ENCODE data around the gene HOXB2. TPM values are rescaled to one million over a fixed set of nuclear protein-coding genes. Genes with fewer than 3 reads are reported as not detected.

Gene HOXB2
- total RNA-seq, 1 donor = 9.0 TPM

DNA sequence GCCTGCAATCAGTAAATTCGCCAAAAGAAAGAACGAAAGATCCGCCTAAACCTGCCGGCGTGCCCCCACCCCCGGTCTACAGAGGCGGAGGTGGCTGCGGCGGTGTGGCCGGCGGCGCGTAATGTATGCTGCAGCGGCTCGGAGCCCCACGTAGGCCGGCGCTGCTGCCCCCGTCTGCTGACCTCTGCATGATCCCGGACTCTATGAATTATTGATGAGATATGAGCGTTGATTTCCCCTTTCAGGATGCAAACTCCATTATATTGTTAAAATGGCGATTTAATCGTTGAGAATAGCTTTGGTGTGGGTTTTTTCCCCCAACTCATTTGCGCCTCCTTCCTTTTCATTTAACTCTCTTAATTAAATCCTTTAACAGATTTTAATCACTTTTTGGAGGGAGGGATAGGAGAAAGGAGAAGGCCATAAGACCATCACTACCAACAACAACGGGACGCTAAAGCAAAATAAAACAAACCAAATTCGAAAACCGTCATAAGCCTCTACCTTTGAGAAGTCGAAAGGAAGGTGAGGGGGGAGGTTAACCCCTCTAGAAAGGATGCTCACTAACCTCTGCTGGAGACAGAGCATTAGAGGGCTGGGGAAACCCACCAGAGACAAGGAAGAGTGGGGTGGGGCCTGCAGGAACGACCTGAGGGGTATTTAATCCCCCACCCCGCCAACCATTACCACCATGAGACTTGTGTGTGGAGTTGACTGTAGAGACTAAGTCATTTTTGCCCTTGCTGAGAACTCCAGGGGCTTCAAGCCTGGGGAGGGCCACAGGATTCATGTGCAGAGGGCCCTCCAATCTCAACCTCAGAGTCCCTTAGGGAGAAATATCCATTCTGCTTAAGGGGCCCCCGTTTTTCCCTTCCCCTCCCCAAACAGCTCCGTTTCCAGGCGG, 41.7 kb upstream of the HOXB2 start:
- peak overlapping the region; percentile 84 for H3K4me3 ChIP-seq (ENCODE audit: low read depth, low read length)
- no peak for DNase-seq (ENCODE audit: low read depth)
- TF ChIP-seq, protein P1, sequence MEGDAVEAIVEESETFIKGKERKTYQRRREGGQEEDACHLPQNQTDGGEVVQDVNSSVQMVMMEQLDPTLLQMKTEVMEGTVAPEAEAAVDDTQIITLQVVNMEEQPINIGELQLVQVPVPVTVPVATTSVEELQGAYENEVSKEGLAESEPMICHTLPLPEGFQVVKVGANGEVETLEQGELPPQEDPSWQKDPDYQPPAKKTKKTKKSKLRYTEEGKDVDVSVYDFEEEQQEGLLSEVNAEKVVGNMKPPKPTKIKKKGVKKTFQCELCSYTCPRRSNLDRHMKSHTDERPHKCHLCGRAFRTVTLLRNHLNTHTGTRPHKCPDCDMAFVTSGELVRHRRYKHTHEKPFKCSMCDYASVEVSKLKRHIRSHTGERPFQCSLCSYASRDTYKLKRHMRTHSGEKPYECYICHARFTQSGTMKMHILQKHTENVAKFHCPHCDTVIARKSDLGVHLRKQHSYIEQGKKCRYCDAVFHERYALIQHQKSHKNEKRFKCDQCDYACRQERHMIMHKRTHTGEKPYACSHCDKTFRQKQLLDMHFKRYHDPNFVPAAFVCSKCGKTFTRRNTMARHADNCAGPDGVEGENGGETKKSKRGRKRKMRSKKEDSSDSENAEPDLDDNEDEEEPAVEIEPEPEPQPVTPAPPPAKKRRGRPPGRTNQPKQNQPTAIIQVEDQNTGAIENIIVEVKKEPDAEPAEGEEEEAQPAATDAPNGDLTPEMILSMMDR (IDR thresholded peaks at IDR 0.05; ENCODE audit: insufficient read depth, low read length) = no peak

DNA sequence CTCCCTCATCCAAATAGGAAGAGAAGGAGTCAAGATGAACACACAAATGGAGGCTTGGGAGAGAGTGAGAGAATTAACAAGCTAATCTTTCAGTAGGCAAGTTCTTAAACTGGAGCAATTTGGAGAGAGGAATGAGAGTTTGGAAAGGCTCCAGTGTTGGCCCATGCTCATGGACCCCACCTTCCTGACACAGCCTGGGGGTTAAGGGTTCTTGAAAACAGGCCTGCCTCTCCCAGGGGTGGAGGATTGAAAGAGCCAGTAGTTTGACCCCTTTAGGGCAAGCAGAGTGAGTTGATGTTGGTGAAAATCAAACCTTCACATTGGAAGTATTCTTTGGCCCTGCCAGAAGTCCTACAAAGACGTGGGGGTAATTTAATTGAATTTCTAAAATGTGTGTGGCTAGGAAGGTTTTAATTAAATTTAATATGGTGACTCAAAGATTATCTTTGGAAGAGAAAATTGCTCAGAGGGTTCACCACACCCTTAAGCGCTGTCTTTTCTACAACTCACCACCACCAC, 39.4 kb upstream of the HOXB2 start:
- peak; percentile 80 for DNase-seq (ENCODE audit: low read depth)
- peak overlapping the region; percentile 84 for H3K4me3 ChIP-seq (ENCODE audit: low read depth, low read length)
- TF ChIP-seq, protein P1 (IDR thresholded peaks at IDR 0.05; ENCODE audit: insufficient read depth, low read length) = no peak

DNA sequence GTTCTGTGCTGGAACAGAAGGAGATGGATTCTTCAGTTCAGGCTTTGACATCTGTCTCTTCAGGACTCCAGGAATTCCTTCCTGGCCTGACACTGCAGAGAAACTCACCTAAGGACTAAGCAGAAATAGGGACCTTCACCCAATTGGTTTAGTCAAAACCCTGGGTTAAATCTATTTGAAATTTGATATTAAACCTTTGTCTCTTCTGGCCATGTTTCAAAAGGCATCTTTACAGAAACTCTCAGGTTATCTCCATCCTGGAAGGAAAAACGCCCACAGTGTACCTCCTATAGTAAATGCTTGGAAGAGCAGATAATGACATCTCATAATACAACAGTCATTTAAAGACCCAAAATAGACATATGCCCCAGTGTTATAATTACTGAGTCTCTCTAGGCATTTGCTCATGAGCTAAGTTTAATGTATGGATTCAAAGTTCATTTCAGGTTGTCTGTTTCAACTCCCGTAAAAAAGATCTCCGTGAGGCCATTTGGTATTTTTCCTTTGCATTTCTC, 38.9 kb upstream of the HOXB2 start:
- no peak for DNase-seq (ENCODE audit: low read depth)
- TF ChIP-seq, protein P1 (IDR thresholded peaks at IDR 0.05; ENCODE audit: insufficient read depth, low read length) = no peak
- H3K4me3 ChIP-seq (ENCODE audit: low read depth, low read length) = no peak overlapping the region

DNA sequence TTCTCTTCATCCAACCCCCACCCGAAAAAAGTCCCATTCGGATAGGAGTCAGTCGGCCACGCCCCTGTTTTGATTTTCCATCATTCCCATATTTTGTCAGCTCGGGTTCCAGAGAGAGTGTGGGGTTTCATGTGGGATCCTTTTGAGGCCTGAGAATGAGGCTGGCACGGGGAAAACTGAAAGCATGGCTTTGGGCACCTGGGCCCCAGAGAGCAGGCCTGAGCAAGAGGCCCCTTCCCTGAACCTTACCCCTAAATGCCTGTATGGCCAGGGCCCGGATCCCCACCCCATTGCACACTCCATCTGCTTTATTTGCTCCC, 37.8 kb upstream of the HOXB2 start:
- no peak for DNase-seq (ENCODE audit: low read depth)
- TF ChIP-seq, protein P1 (IDR thresholded peaks at IDR 0.05; ENCODE audit: insufficient read depth, low read length) = no peak
- peak overlapping the region; percentile 77 for H3K4me3 ChIP-seq (ENCODE audit: low read depth, low read length)

DNA sequence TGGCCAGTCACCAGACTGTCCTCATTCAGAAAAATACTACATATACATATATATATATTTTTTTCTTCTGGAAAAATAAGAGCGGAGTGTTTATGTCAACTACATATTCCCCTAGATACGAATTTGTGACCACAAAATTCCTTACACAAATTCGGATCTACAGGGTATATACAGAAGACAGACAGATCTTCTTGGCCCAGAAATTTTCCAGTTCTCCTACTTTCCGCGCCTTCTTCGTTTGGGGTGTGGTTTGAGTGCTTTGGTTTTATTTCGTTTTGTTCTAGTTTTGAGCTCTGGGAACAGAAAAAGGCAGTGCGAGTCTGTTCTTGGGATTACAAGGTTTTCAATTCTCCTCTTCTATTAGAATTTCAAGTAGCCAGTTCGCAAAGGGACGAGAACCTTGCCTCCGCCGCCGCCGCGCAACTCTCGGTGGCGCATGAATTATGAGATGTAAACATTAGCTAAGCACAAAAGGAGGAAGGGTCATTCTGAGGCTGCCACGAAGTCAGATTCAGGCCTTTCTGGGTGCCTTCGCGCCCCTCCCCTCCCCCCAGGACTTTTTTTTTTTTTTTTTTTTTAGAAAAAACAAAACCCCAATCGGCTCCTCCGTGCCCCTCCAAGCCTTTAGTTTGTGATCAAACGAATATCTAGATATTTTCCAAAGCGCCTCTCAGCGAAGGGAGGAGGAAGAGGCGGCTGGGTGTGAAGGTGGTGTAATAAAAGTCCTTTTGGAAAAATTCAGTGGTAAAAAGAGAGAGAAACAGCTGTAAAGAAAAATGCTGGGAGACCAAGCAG, 35.0 kb upstream of the HOXB2 start:
- TF ChIP-seq, protein P1 (IDR thresholded peaks at IDR 0.05; ENCODE audit: insufficient read depth, low read length) = no peak
- peak; percentile 65 for DNase-seq (ENCODE audit: low read depth)
- peak overlapping the region; percentile 77 for H3K4me3 ChIP-seq (ENCODE audit: low read depth, low read length)

DNA sequence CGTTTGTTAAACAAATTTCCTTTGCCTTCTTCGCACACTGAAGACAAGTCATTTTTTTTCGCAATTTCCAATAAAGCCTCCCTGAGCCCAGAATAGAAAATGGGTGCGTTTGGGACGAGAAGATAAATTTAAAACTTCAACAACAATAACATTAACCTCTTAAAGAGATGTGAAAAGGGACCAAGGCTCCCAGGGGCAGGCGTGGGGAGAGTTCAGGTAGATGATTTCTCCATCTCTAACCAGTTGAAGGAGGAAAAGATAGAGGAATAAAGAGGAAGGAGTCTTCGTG, 34.5 kb upstream of the HOXB2 start:
- H3K4me3 ChIP-seq (ENCODE audit: low read depth, low read length) = peak overlapping the region; percentile 77

More for the DNA sequence above, 34.5 kb upstream of the HOXB2 start:
- DNase-seq (ENCODE audit: low read depth) = no peak
- TF ChIP-seq, protein P1 (IDR thresholded peaks at IDR 0.05; ENCODE audit: insufficient read depth, low read length) = no peak

Measured in fibroblast of the aortic adventitia (primary cell).